Activated CD4-positive, CD25-positive, alpha-beta regulatory T cell (primary cell): ENCODE data around the gene LTBP2.

Experiments
- DNase-seq, 4 experiments: peaks; one replicate each; lab custom pipeline; 2025; lab: John Stamatoyannopoulos, UW

Gene LTBP2

GRCh38 chr14:74571901-74572725 lies 39.9 kb downstream of the LTBP2 start:
- DNase-seq = no peak

- no peak for DNase-seq
These were observed 40.6 kb downstream of the LTBP2 start for GRCh38 chr14:74571441-74571841.

GRCh38 chr14:74570696-74571095 lies 41.3 kb downstream of the LTBP2 start:
- no peak for DNase-seq

GRCh38 chr14:74569806-74570591 lies 42.0 kb downstream of the LTBP2 start:
- no peak for DNase-seq

- no peak for DNase-seq
These were observed 42.6 kb downstream of the LTBP2 start for GRCh38 chr14:74569387-74569786.

GRCh38 chr14:74568911-74569310 lies 43.1 kb downstream of the LTBP2 start:
- DNase-seq = no peak

- DNase-seq = no peak
These were observed 43.7 kb downstream of the LTBP2 start for GRCh38 chr14:74568380-74568649.

GRCh38 chr14:74567646-74568379 lies 44.2 kb downstream of the LTBP2 start:
- DNase-seq = no peak

GRCh38 chr14:74567219-74567618 lies 44.8 kb downstream of the LTBP2 start:
- no peak for DNase-seq

GRCh38 chr14:74566174-74567141 lies 45.6 kb downstream of the LTBP2 start:
- no peak for DNase-seq

GRCh38 chr14:74563586-74564159 lies 48.4 kb downstream of the LTBP2 start:
- no peak for DNase-seq

GRCh38 chr14:74563233-74563585 lies 48.8 kb downstream of the LTBP2 start:
- DNase-seq = no peak

- no peak for DNase-seq
These were observed 49.4 kb downstream of the LTBP2 start for GRCh38 chr14:74562515-74563232.

- no peak for DNase-seq
These were observed 53.4 kb downstream of the LTBP2 start for GRCh38 chr14:74558655-74559054.

GRCh38 chr14:74557691-74558090 lies 54.3 kb downstream of the LTBP2 start:
- no peak for DNase-seq

- DNase-seq = no peak
These were observed 56.5 kb downstream of the LTBP2 start for GRCh38 chr14:74555476-74556050.

- DNase-seq = no peak
These were observed 57.2 kb downstream of the LTBP2 start for GRCh38 chr14:74554742-74555362.

GRCh38 chr14:74552623-74553022 lies 59.4 kb downstream of the LTBP2 start:
- DNase-seq = no peak

- no peak for DNase-seq
These were observed 60.3 kb downstream of the LTBP2 start for GRCh38 chr14:74551431-74552371.
